Neural progenitor cell (in vitro differentiated cells): ENCODE data around the gene PDIA5.

Experiments used
- EZH2 ChIP-seq: fragments of 200-600 bp; sonication (generic); IDR thresholded peaks from 2 replicates; pipeline ENCODE4 v1.6.1; 2017; ENCODE audit warnings: antibody characterized with exemption, mild to moderate bottlenecking, moderate library complexity
- TF ChIP-seq, protein P1 (sequence below): fragments of 200-600 bp; sonication (generic); IDR thresholded peaks from 2 replicates; pipeline ENCODE4 v1.5.1; 2017; ENCODE audit warnings: antibody characterized with exemption, mild to moderate bottlenecking

DNA sequence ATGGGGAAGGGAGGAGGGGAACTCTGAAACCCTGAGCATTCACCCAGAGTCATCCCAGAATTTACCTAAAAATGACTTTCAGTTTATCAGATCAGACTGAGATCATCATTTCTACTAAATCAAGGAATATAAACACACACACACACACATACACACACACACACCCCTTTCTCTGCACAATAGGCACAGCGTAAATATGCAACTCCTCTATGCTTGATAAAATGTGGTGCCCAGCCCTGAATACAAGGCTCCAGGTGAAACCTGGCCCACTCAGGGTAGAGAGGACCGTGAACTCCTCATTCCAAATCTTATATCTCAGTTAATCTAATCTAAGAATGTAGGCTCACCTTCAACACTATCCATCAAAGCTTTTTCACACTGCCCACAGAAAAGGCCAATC is 103.1 kb downstream of the PDIA5 start:
- TF ChIP-seq, protein P1, sequence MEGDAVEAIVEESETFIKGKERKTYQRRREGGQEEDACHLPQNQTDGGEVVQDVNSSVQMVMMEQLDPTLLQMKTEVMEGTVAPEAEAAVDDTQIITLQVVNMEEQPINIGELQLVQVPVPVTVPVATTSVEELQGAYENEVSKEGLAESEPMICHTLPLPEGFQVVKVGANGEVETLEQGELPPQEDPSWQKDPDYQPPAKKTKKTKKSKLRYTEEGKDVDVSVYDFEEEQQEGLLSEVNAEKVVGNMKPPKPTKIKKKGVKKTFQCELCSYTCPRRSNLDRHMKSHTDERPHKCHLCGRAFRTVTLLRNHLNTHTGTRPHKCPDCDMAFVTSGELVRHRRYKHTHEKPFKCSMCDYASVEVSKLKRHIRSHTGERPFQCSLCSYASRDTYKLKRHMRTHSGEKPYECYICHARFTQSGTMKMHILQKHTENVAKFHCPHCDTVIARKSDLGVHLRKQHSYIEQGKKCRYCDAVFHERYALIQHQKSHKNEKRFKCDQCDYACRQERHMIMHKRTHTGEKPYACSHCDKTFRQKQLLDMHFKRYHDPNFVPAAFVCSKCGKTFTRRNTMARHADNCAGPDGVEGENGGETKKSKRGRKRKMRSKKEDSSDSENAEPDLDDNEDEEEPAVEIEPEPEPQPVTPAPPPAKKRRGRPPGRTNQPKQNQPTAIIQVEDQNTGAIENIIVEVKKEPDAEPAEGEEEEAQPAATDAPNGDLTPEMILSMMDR = no peak
- TF ChIP-seq EZH2 = no peak
